ENCODE measurements around the gene GAS2L1.

GAS2L1 gene

GRCh38 chr22:29328566-29329500, 22.4 kb downstream of the GAS2L1 start:
- DNase-seq: no peak

- DNase-seq: no peak
Observed at GRCh38 chr22:29329581-29329980, 23.1 kb downstream of the GAS2L1 start.

- DNase-seq: no peak
Observed at GRCh38 chr22:29330291-29330690, 23.8 kb downstream of the GAS2L1 start.

- DNase-seq: no peak
Observed at GRCh38 chr22:29330753-29331152, 24.3 kb downstream of the GAS2L1 start.

- no peak for DNase-seq
Observed at GRCh38 chr22:29331213-29331612, 24.8 kb downstream of the GAS2L1 start.

- DNase-seq: no peak
Observed at GRCh38 chr22:29331658-29332300, 25.3 kb downstream of the GAS2L1 start.

- no peak for DNase-seq
Observed at GRCh38 chr22:29332886-29333496, 26.5 kb downstream of the GAS2L1 start.

- no peak for DNase-seq
Observed at GRCh38 chr22:29334148-29334547, 27.7 kb downstream of the GAS2L1 start.

- DNase-seq: no peak
Observed at GRCh38 chr22:29334696-29335344, 28.4 kb downstream of the GAS2L1 start.

GRCh38 chr22:29335656-29336055, 29.2 kb downstream of the GAS2L1 start:
- DNase-seq: no peak

GRCh38 chr22:29336751-29337490, 30.5 kb downstream of the GAS2L1 start:
- no peak for DNase-seq

GRCh38 chr22:29337631-29338284, 31.3 kb downstream of the GAS2L1 start:
- no peak for DNase-seq

GRCh38 chr22:29338398-29338797, 31.9 kb downstream of the GAS2L1 start:
- no peak for DNase-seq

GRCh38 chr22:29339381-29340235, 33.2 kb downstream of the GAS2L1 start:
- DNase-seq: no peak

- no peak for DNase-seq
Observed at GRCh38 chr22:29340566-29340965, 34.1 kb downstream of the GAS2L1 start.

GRCh38 chr22:29341056-29341848, 34.8 kb downstream of the GAS2L1 start:
- DNase-seq: no peak

GRCh38 chr22:29341849-29342127, 35.3 kb downstream of the GAS2L1 start:
- DNase-seq: no peak

GRCh38 chr22:29342177-29342576, 35.7 kb downstream of the GAS2L1 start:
- no peak for DNase-seq

GRCh38 chr22:29342577-29343312, 36.3 kb downstream of the GAS2L1 start:
- DNase-seq: no peak

Measured in activated CD8-positive, alpha-beta memory T cell treated with anti-CD3 and anti-CD28 coated beads, Interleukin-2, amount 50 U/mL, for 4 hours (primary cell).